B cell (primary cell): ENCODE measurements around the gene CNGB1. TPM values are rescaled to one million over a fixed set of nuclear protein-coding genes. Genes with fewer than 3 reads are reported as not detected.

Experiments used
- ATAC-seq: fragments of 200-7000 bp; cut with Tn5 transposase; one replicate; pipeline ENCODE4 v1.10.0; 2021; ENCODE audit warnings: low read depth, mild to moderate bottlenecking, moderate number of reproducible peaks, moderate library complexity
- CTCF ChIA-PET: fragments of 350-600 bp; sonication (Branson Sonifier 250); formaldehyde crosslinking; loops from one replicate; lab custom pipeline; 2021; ENCODE audit warnings: antibody characterized with exemption, inconsistent platforms; lab: Charles Lee
- POLR2A ChIA-PET: fragments of 350-600 bp; sonication (Branson Sonifier 250); formaldehyde crosslinking; loops from one replicate; lab custom pipeline; 2021; ENCODE audit warnings: antibody characterized with exemption; lab: Charles Lee
- DNase-seq: peaks from one replicate; pipeline ENCODE4 v3.0.0; 2013
- H2AFZ ChIP-seq: 2 replicates; pipeline ENCODE4 v1.6.1; 2012; ENCODE audit warnings: mild to moderate bottlenecking, low read depth, low read length; ENCODE audit not compliant: insufficient read depth, poor library complexity, severe bottlenecking
- H3K27ac ChIP-seq, 2 donors: 1 replicate in 1 of 2; 2 replicates in 1 of 2; pipeline ENCODE4 v1.5.1; 2012 to 2013; ENCODE audit warnings: low read length in 2 of 2, mild to moderate bottlenecking in 2 of 2, moderate library complexity in 1 of 2
- H3K27me3 ChIP-seq, 4 experiments: fragments of 200-600 bp in 1 of 4; sonication (generic) in 1 of 4; replicated peaks in 1 of 4; 1 replicate in 2 of 4; 2 replicates in 2 of 4; pipeline versions ENCODE4 v1.6.1 to v1.7.0; 2013 to 2016; ENCODE audit warnings: low read length in 3 of 4, mild to moderate bottlenecking in 2 of 4, mixed read lengths in 1 of 4, moderate library complexity in 1 of 4; ENCODE audit not compliant: insufficient read depth in 4 of 4, control insufficient read depth in 3 of 4; ENCODE audit errors: control extremely low read depth in 1 of 4
- H3K36me3 ChIP-seq, 2 experiments: replicated peaks in 1 of 2; 1 replicate in 1 of 2; 2 replicates in 1 of 2; pipeline versions ENCODE4 v1.6.1 to v1.7.1; 2013; ENCODE audit warnings: low read length in 1 of 2; ENCODE audit not compliant: insufficient read depth in 2 of 2, control insufficient read depth in 1 of 2; ENCODE audit errors: control extremely low read depth in 1 of 2, extremely low read depth in 1 of 2
- H3K4me1 ChIP-seq, 2 donors: fragments of 200-600 bp in 1 of 2; sonication (generic) in 1 of 2; 1 replicate in 1 of 2; 2 replicates in 1 of 2; pipeline versions ENCODE4 v1.5.1 to v1.6.1; 2013 to 2017; ENCODE audit warnings: low read length in 2 of 2; ENCODE audit not compliant: control insufficient read depth in 2 of 2, insufficient read depth in 2 of 2
- H3K4me2 ChIP-seq: replicated peaks from 2 replicates; pipeline ENCODE3; 2012; ENCODE audit warnings: mild to moderate bottlenecking, low read depth, low read length; ENCODE audit not compliant: poor library complexity, severe bottlenecking
- H3K4me3 ChIP-seq, 5 experiments: fragments of 200-600 bp in 1 of 5; sonication (generic) in 1 of 5; 1 replicate in 3 of 5; 2 replicates in 2 of 5; pipeline versions ENCODE4 v1.5.1 to v1.7.0; 2011 to 2016; ENCODE audit warnings: low read length in 4 of 5, mild to moderate bottlenecking in 4 of 5, low read depth in 2 of 5, control low read depth in 1 of 5, moderate library complexity in 1 of 5; ENCODE audit not compliant: insufficient read depth in 1 of 5; ENCODE audit errors: control extremely low read depth in 1 of 5, extremely low read depth in 1 of 5
- H3K79me2 ChIP-seq: fragments of 200-600 bp; sonication (generic); one replicate; pipeline ENCODE4 v1.6.0; 2016; ENCODE audit warnings: low read length; ENCODE audit not compliant: control insufficient read depth, insufficient read depth
- H3K9ac ChIP-seq: fragments of 200-600 bp; sonication (generic); 2 replicates; pipeline ENCODE4 v1.6.1; 2017; ENCODE audit warnings: mild to moderate bottlenecking, low read length, moderate library complexity
- H3K9me3 ChIP-seq, 3 donors: one replicate each; pipeline versions ENCODE4 v1.6.1 to v1.7.1; 2013; ENCODE audit warnings: low read length in 2 of 3; ENCODE audit not compliant: control insufficient read depth in 2 of 3, insufficient read depth in 1 of 3; ENCODE audit errors: control extremely low read depth in 1 of 3
- H4K20me1 ChIP-seq: 2 replicates; pipeline ENCODE4 v1.6.0; 2012; ENCODE audit warnings: mild to moderate bottlenecking, low read length; ENCODE audit not compliant: insufficient read depth, control insufficient read depth, poor library complexity, severe bottlenecking
- H3K27ac Mint-ChIP-seq: one replicate; pipeline ENCODE4 v1.8.0; 2021; ENCODE audit warnings: mixed read lengths
- H3K27me3 Mint-ChIP-seq: one replicate; pipeline ENCODE4 v1.8.0; 2021; ENCODE audit warnings: mixed read lengths
- H3K4me1 Mint-ChIP-seq: one replicate; pipeline ENCODE4 v1.8.0; 2021; ENCODE audit warnings: mixed read lengths
- H3K4me3 Mint-ChIP-seq: one replicate; pipeline ENCODE4 v1.8.0; 2021; ENCODE audit warnings: mixed read lengths
- H3K9me3 Mint-ChIP-seq: one replicate; pipeline ENCODE4 v1.8.0; 2022; ENCODE audit warnings: mixed read lengths; ENCODE audit not compliant: insufficient read depth
- EZH2 ChIP-seq: IDR thresholded peaks from 2 replicates; pipeline ENCODE4 v1.6.1; 2012; ENCODE audit warnings: borderline replicate concordance, low read depth, mild to moderate bottlenecking, moderate library complexity, low read length; ENCODE audit not compliant: insufficient read depth, poor library complexity, severe bottlenecking
- WGBS: methylation state at CpG from one replicate; pipeline ENCODE4 v1.1.5; 2013; ENCODE audit warnings: missing lambda C conversion rate; ENCODE audit not compliant: insufficient coverage; 5-methylcytosine and 5-hydroxymethylcytosine counted together
- intact Hi-C: fragments of 100-400 bp; cut with micrococcal nuclease; formaldehyde crosslinking; loops from one replicate; pipeline ENCODE4 v1.10.0; 2022
- polyA plus RNA-seq: library from polyadenylated mRNA; depleted of rRNA; stranded (reverse); fragments of >200 nt; gene quantifications from 2 replicates; pipeline ENCODE4 v1.2.3, GENCODE V29; 2012
- total RNA-seq, 2 donors: library from RNA; stranded (reverse); fragments of 120-200 nt in 1 of 2; gene quantifications; 1 replicate in 1 of 2; 2 replicates in 1 of 2; pipeline versions ENCODE4 v1.2.3 to v1.2.4, GENCODE V29; 2013 to 2022
- TF ChIP-seq, protein P1 (sequence below): fragments of 200-600 bp; IDR thresholded peaks from one replicate; pipeline ENCODE4 v1.8.0; 2022; ENCODE audit warnings: antibody characterized with exemption, mild to moderate bottlenecking

CNGB1 gene
- total and polyA plus RNA-seq, 2 donors (not counting 1 experiment from before 2014, with no cell fraction given) = not detected

DNA sequence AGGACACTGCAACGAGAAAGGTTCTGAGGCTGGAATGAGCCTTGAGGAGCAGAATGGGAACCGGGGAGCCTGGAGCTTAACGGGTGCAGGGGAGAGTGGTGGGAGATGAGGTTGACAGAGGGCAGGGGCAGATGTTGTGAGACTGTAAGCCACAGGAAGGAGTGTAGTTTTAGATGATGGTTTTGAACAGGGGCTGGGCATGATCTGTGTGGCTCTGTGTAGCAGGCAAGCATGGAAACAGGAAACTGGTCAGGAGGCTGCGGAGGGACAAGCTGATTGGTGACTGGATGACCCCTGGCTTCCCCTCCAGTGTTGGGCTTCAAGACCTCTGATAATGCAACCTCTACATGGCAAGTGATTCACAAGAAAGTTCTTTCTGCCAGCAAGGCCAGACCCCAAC is 1.4 kb upstream of the CNGB1 start:
- Mint-ChIP-seq H3K27me3 (peaks cover 28% of the 10 kb centered on the region), H3K9me3 (no peaks in the 10 kb centered on the region), H3K4me3 (no peak overlapping the region), H3K27ac (no peak overlapping the region), H3K4me1 (no peaks in the 10 kb centered on the region)
- Histone ChIP-seq H3K9me3 (no peaks in the 10 kb centered on the region), H3K27me3 (no peaks in the 10 kb centered on the region), H2AFZ (no peak overlapping the region), H4K20me1 (no peaks in the 10 kb centered on the region), H3K4me3 (no peak overlapping the region), H3K9ac (no peak overlapping the region), H3K4me2 (no peak overlapping the region), H3K4me1 (no peaks in the 10 kb centered on the region), H3K27ac (no peak overlapping the region), H3K79me2 (no peaks in the 10 kb centered on the region), H3K36me3 (no peaks in the 10 kb centered on the region)
- intact Hi-C loops = no loop called here
- ATAC-seq = no peak
- POLR2A ChIA-PET = no interaction called here
- CTCF ChIA-PET = no interaction called here
- WGBS = 62% methylated on average over 4 of the region's 4 CpGs
- no peak for TF ChIP-seq EZH2
- TF ChIP-seq, protein P1, sequence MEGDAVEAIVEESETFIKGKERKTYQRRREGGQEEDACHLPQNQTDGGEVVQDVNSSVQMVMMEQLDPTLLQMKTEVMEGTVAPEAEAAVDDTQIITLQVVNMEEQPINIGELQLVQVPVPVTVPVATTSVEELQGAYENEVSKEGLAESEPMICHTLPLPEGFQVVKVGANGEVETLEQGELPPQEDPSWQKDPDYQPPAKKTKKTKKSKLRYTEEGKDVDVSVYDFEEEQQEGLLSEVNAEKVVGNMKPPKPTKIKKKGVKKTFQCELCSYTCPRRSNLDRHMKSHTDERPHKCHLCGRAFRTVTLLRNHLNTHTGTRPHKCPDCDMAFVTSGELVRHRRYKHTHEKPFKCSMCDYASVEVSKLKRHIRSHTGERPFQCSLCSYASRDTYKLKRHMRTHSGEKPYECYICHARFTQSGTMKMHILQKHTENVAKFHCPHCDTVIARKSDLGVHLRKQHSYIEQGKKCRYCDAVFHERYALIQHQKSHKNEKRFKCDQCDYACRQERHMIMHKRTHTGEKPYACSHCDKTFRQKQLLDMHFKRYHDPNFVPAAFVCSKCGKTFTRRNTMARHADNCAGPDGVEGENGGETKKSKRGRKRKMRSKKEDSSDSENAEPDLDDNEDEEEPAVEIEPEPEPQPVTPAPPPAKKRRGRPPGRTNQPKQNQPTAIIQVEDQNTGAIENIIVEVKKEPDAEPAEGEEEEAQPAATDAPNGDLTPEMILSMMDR = no peak
- no peak for DNase-seq

DNA sequence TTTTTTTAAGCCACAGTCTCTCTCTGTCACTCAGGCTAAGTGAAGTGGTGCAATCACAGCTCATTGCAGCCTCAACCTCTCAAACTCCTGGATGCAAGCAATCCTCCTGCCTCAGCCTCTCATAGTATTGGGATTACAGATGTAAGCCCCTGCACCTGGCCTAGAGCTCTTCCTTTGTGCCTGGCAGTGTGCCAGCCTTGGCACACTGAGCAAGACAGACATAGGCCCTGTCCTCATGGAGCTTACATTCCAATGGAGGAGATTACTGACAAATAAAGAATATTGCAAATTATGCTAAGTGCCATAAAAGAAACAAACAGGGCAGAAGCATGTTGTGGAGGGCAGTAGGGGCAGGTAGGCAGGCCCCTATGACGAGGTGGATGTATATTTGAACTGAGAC is 920 bp upstream of the CNGB1 start:
- 55% methylated on average over 1 of the region's 1 CpG for WGBS
- ChIA-PET POLR2A (no interaction called here), CTCF (no interaction called here)
- H3K79me2 ChIP-seq = no peaks in the 10 kb centered on the region
- H3K36me3 ChIP-seq = no peaks in the 10 kb centered on the region
- Mint-ChIP-seq H3K4me3 (no peak overlapping the region), H3K9me3 (no peaks in the 10 kb centered on the region), H3K27ac (no peak overlapping the region), H3K27me3 (peaks cover 28% of the 10 kb centered on the region), H3K4me1 (no peaks in the 10 kb centered on the region)
- ATAC-seq (no peak), DNase-seq (no peak)
- H3K9me3 ChIP-seq = peaks cover 0 to 4% (median 0%) of the 10 kb centered on the region in 3 donors
- no peak overlapping the region for H3K4me2 ChIP-seq
- H3K9ac ChIP-seq = no peak overlapping the region
- no peak overlapping the region for H2AFZ ChIP-seq
- TF ChIP-seq EZH2 = no peak
- TF ChIP-seq, protein P1 = no peak
- no peak overlapping the region for H3K27ac ChIP-seq
- peaks cover 0 to 2% (median 0%) of the 10 kb centered on the region in 4 experiments for H3K27me3 ChIP-seq
- no peaks in the 10 kb centered on the region for H3K4me1 ChIP-seq
- intact Hi-C loops = no loop called here
- no peaks in the 10 kb centered on the region for H4K20me1 ChIP-seq
- H3K4me3 ChIP-seq = no peak overlapping the region
